Measurements from ENCODE around the gene DERA. TPM values are rescaled to one million over a fixed set of nuclear protein-coding genes. Genes with fewer than 3 reads are reported as not detected.

Gene DERA
- total RNA-seq, 4 donors from 2014 or later = 30.9 to 40.6 (median 34.9) TPM

DNA sequence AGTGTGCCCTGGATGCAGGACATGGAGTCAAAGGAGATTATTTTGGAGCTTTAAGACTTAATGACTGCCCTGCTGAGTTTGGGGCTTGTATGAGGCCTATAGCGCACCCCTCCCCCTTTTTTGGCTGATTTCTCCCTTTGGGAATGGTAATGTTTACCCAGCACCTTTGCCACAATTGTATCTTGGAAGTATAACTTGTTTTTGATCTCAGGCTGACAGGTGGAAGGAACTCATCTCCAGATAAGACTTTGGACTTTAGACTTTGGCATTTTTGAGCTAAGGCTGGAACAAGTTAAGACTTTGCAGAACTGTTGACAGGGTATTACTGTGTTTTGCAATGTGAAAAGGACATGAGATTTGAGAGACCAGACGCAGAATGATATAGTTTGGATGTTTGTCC lies 110.5 kb downstream of the DERA start:
- peaks cover 0 to 38% (median 0%) of the 10 kb centered on the region in 3 donors for H3K36me3 ChIP-seq
- H3K4me1 ChIP-seq = no peaks in the 10 kb centered on the region
- TF ChIP-seq POLR2A (IDR thresholded peaks at IDR 0.05) (no peak), EP300 (IDR thresholded peaks at IDR 0.05) (no peak)
- TF ChIP-seq, protein P1, sequence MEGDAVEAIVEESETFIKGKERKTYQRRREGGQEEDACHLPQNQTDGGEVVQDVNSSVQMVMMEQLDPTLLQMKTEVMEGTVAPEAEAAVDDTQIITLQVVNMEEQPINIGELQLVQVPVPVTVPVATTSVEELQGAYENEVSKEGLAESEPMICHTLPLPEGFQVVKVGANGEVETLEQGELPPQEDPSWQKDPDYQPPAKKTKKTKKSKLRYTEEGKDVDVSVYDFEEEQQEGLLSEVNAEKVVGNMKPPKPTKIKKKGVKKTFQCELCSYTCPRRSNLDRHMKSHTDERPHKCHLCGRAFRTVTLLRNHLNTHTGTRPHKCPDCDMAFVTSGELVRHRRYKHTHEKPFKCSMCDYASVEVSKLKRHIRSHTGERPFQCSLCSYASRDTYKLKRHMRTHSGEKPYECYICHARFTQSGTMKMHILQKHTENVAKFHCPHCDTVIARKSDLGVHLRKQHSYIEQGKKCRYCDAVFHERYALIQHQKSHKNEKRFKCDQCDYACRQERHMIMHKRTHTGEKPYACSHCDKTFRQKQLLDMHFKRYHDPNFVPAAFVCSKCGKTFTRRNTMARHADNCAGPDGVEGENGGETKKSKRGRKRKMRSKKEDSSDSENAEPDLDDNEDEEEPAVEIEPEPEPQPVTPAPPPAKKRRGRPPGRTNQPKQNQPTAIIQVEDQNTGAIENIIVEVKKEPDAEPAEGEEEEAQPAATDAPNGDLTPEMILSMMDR (IDR thresholded peaks at IDR 0.05) = no peak
- H3K4me3 ChIP-seq = no peak overlapping the region
- no peaks in the 10 kb centered on the region for H3K27me3 ChIP-seq
- peaks cover 0 to 11% (median 0%) of the 10 kb centered on the region in 4 donors for H3K9me3 ChIP-seq
- 95 to 100% methylated on average over 2 of the region's 2 CpGs for WGBS, 2 donors
- H3K27ac ChIP-seq = no peak overlapping the region
- no peak for DNase-seq (ENCODE audit: low spot score in 2 of 2)

DNA sequence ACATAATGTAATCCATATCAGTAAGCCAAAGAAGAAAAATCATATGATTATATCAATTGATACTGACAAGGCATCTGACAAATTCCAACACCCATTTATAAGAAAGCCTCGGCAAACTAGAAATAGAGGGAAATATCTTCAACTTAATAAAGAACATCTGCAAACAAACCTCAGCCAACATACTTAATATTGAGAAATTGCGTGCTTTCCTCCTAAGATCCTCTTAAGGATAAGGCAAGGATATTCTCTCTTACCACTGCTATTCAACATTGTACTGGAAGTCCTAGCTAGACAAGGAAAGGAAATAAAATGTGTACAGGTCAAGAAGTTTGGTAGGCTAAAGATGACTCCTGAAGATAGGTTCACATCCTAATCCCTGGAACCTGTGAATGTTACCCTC lies 115.9 kb downstream of the DERA start:
- TF ChIP-seq, protein P1 (IDR thresholded peaks at IDR 0.05) = no peak
- TF ChIP-seq POLR2A (IDR thresholded peaks at IDR 0.05) = no peak
- 71 to 84% methylated on average over 2 of the region's 2 CpGs for WGBS, 2 donors
- H3K4me1 ChIP-seq = no peaks in the 10 kb centered on the region
- DNase-seq (ENCODE audit: low spot score in 2 of 2) = no peak
- H3K9me3 ChIP-seq = peaks cover 0 to 2% (median 0%) of the 10 kb centered on the region in 4 donors
- no peak overlapping the region for H3K4me3 ChIP-seq
- H3K27me3 ChIP-seq = no peaks in the 10 kb centered on the region
- H3K27ac ChIP-seq = no peak overlapping the region
- peaks cover 0 to 16% (median 0%) of the 10 kb centered on the region in 3 donors for H3K36me3 ChIP-seq

- Histone ChIP-seq H3K4me3 (no peak overlapping the region), H3K36me3 (peaks cover 0 to 20% (median 0%) of the 10 kb centered on the region in 3 donors), H3K27ac (no peak overlapping the region), H3K4me1 (no peaks in the 10 kb centered on the region), H3K27me3 (no peaks in the 10 kb centered on the region), H3K9me3 (no peaks in the 10 kb centered on the region)
- DNase-seq (ENCODE audit: low spot score in 2 of 2) = no peak
- TF ChIP-seq EP300 (IDR thresholded peaks at IDR 0.05) (no peak), POLR2A (IDR thresholded peaks at IDR 0.05) (no peak)
- TF ChIP-seq, protein P1 (IDR thresholded peaks at IDR 0.05) = no peak
- WGBS, 2 donors = 97 to 100% methylated on average over 2 of the region's 2 CpGs
These were observed 119.6 kb downstream of the DERA start for GRCh38 chr12:16030744-16031143.

GRCh38 chr12:16034136-16034817 lies 123.1 kb downstream of the DERA start:
- H3K4me1 ChIP-seq = no peaks in the 10 kb centered on the region
- no peak for TF ChIP-seq POLR2A (IDR thresholded peaks at IDR 0.05)
- TF ChIP-seq EP300 (IDR thresholded peaks at IDR 0.05) = no peak
- TF ChIP-seq, protein P1 (IDR thresholded peaks at IDR 0.05) = no peak
- DNase-seq (ENCODE audit: low spot score in 2 of 2) = no peak
- H3K9me3 ChIP-seq = no peaks in the 10 kb centered on the region
- 84 to 96% methylated on average over 5 of the region's 5 CpGs for WGBS, 2 donors
- no peak overlapping the region for H3K4me3 ChIP-seq
- H3K27ac ChIP-seq = no peak overlapping the region
- H3K27me3 ChIP-seq = no peaks in the 10 kb centered on the region
- H3K36me3 ChIP-seq = peaks cover 0 to 43% (median 0%) of the 10 kb centered on the region in 3 donors

DNA sequence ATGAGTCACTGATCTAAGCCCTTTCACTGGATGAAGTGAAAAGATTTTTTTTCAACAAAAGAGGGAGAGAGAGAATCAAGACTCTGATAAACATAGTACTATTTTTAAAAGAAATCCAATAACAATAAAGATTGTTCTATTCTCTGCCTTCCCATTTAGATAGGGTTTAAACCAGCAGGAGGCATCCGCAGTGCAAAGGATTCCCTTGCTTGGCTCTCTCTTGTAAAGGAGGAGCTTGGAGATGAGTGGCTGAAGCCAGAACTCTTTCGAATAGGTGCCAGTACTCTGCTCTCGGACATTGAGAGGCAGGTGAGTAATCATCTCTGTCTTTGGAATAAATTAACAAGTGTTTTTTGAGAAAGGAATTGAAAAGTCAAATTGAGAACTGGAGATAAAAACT lies 124.9 kb downstream of the DERA start:
- WGBS, 2 donors = 86 to 91% methylated on average over 3 of the region's 3 CpGs
- H3K36me3 ChIP-seq = peaks cover 0 to 45% (median 0%) of the 10 kb centered on the region in 3 donors

More for the DNA sequence above, 124.9 kb downstream of the DERA start:
- Histone ChIP-seq H3K9me3 (no peaks in the 10 kb centered on the region), H3K4me1 (no peaks in the 10 kb centered on the region), H3K27ac (no peak overlapping the region), H3K27me3 (no peaks in the 10 kb centered on the region), H3K4me3 (no peak overlapping the region)
- no peak for DNase-seq (ENCODE audit: low spot score in 2 of 2)
- no peak for TF ChIP-seq EP300 (IDR thresholded peaks at IDR 0.05)
- no peak for TF ChIP-seq POLR2A (IDR thresholded peaks at IDR 0.05)
- TF ChIP-seq, protein P1 (IDR thresholded peaks at IDR 0.05) = no peak

All from tibial nerve (tissue), 4 donors.